Liver (tissue), 3 donors: ENCODE data around the gene FGFR4.

ENCODE experiments used
- FOXA1 ChIP-seq: IDR thresholded peaks from 2 replicates; pipeline ENCODE4 v1.6.1; 2016; ENCODE audit warnings: antibody characterized with exemption
- JUND ChIP-seq, 2 donors: IDR thresholded peaks; 2 replicates each; pipeline ENCODE4 v1.6.1; 2016; ENCODE audit warnings: antibody characterized with exemption in 2 of 2
- SP1 ChIP-seq: IDR thresholded peaks from 2 replicates; pipeline ENCODE4 v1.6.1; 2018; ENCODE audit warnings: antibody characterized with exemption, mild to moderate bottlenecking
- TAF1 ChIP-seq: conservative IDR thresholded peaks from 2 replicates; pipeline ENCODE4 v1.6.1; 2016; ENCODE audit warnings: antibody characterized with exemption, mild to moderate bottlenecking
- YY1 ChIP-seq: IDR thresholded peaks from 2 replicates; pipeline ENCODE4 v1.6.1; 2016; ENCODE audit warnings: antibody characterized with exemption, mild to moderate bottlenecking
- TF ChIP-seq, protein P1 (sequence below): fragments of 150-350 bp; IDR thresholded peaks from 2 replicates; pipeline ENCODE4 v1.5.1; 2017; ENCODE audit warnings: improper control_type of control experiment, low read depth, low read length; ENCODE audit not compliant: missing input control
- TF ChIP-seq, protein P2 (sequence below): IDR thresholded peaks from 2 replicates; pipeline ENCODE4 v1.6.1; 2016; ENCODE audit warnings: antibody characterized with exemption
- TF ChIP-seq, protein P3 (sequence below): IDR thresholded peaks from 2 replicates; pipeline ENCODE4 v1.6.1; 2016; ENCODE audit warnings: antibody characterized with exemption
- donor health status: healthy.
- donor health status: healthy.

DNA sequence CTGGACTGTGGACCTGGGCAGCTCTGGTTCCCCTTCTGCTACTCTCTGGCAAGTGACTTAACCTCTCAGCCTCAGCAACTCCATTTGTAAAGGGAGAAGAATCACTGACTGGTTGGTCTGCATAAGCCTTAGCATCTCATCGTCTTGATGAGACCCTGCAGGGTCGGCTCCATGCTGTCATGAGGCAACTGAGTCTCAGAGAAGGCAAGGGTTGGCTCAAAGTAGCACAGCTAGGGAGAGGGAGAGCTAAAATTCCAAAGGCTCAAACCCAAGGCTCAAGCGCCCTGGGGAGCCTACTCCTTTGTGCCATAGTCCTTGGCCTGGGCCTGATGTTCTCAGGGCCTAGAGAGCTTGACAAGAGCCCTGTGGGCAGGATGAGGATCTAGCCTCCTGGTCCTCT lies 4.5 kb downstream of the FGFR4 start:
- TF ChIP-seq, protein P1, sequence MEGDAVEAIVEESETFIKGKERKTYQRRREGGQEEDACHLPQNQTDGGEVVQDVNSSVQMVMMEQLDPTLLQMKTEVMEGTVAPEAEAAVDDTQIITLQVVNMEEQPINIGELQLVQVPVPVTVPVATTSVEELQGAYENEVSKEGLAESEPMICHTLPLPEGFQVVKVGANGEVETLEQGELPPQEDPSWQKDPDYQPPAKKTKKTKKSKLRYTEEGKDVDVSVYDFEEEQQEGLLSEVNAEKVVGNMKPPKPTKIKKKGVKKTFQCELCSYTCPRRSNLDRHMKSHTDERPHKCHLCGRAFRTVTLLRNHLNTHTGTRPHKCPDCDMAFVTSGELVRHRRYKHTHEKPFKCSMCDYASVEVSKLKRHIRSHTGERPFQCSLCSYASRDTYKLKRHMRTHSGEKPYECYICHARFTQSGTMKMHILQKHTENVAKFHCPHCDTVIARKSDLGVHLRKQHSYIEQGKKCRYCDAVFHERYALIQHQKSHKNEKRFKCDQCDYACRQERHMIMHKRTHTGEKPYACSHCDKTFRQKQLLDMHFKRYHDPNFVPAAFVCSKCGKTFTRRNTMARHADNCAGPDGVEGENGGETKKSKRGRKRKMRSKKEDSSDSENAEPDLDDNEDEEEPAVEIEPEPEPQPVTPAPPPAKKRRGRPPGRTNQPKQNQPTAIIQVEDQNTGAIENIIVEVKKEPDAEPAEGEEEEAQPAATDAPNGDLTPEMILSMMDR: no peak
- no peak for TF ChIP-seq YY1
- TF ChIP-seq TAF1: no peak
- TF ChIP-seq, protein P2, sequence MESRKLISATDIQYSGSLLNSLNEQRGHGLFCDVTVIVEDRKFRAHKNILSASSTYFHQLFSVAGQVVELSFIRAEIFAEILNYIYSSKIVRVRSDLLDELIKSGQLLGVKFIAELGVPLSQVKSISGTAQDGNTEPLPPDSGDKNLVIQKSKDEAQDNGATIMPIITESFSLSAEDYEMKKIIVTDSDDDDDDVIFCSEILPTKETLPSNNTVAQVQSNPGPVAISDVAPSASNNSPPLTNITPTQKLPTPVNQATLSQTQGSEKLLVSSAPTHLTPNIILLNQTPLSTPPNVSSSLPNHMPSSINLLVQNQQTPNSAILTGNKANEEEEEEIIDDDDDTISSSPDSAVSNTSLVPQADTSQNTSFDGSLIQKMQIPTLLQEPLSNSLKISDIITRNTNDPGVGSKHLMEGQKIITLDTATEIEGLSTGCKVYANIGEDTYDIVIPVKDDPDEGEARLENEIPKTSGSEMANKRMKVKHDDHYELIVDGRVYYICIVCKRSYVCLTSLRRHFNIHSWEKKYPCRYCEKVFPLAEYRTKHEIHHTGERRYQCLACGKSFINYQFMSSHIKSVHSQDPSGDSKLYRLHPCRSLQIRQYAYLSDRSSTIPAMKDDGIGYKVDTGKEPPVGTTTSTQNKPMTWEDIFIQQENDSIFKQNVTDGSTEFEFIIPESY: no peak
- no peak for TF ChIP-seq SP1
- TF ChIP-seq JUND (IDR thresholded peaks at IDR 0.05): no peak
- TF ChIP-seq, protein P3, sequence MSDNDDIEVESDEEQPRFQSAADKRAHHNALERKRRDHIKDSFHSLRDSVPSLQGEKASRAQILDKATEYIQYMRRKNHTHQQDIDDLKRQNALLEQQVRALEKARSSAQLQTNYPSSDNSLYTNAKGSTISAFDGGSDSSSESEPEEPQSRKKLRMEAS: no peak
- TF ChIP-seq FOXA1: no peak
